ENCODE results near the gene DGKI. TPM values are rescaled to one million over a fixed set of nuclear protein-coding genes. Genes with fewer than 3 reads are reported as not detected.

DGKI gene
- total and polyA plus RNA-seq, 9 of the 15 experiments (the other 6 are each of a cell fraction or from before 2014, with no cell fraction given), result 0.11 to 0.54 (median 0.15) TPM; not detected in 5

DNA sequence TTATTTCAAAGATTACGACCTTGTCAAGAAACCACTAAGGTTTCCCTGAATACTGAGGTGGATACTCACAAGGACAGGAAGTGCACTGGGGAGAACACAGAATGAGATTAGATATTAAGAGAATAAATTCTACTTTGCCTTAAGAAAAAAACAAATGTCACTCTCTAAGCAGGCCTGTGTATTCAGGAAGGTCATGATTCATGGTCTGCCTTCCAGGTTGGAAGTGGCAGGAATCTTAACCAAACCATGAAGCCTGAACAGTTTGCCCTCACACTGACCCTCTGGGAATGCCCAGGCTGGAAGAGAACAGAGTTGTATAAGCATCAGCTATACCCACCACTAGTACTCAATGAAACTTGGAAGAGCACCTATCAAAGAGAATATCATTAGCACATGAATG is 227.6 kb downstream of the DGKI start:
- no peaks in the 10 kb centered on the region for H3K4me1 ChIP-seq (replicated peaks in 1 of 2; ENCODE audit: control insufficient read depth in 2 of 2, insufficient read depth in 2 of 2, low read length in 2 of 2)
- no peaks in the 10 kb centered on the region for H3K9me1 ChIP-seq (ENCODE audit: control insufficient read depth, insufficient read depth, low read length)
- H3K9me3 ChIP-seq (replicated peaks; ENCODE audit: control insufficient read depth, insufficient read depth, low read depth, low read length), result no peaks in the 10 kb centered on the region
- no peak overlapping the region for H3K4me3 ChIP-seq
- intact Hi-C loops (cut with micrococcal nuclease) (no loop called here), in situ Hi-C loops (cut with MboI) (no loop called here)
- TF ChIP-seq, protein P1, sequence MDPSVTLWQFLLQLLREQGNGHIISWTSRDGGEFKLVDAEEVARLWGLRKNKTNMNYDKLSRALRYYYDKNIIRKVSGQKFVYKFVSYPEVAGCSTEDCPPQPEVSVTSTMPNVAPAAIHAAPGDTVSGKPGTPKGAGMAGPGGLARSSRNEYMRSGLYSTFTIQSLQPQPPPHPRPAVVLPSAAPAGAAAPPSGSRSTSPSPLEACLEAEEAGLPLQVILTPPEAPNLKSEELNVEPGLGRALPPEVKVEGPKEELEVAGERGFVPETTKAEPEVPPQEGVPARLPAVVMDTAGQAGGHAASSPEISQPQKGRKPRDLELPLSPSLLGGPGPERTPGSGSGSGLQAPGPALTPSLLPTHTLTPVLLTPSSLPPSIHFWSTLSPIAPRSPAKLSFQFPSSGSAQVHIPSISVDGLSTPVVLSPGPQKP (CRISPR knock-in tag; IDR thresholded peaks at IDR 0.05), result no peak
- TF ChIP-seq, protein P2, sequence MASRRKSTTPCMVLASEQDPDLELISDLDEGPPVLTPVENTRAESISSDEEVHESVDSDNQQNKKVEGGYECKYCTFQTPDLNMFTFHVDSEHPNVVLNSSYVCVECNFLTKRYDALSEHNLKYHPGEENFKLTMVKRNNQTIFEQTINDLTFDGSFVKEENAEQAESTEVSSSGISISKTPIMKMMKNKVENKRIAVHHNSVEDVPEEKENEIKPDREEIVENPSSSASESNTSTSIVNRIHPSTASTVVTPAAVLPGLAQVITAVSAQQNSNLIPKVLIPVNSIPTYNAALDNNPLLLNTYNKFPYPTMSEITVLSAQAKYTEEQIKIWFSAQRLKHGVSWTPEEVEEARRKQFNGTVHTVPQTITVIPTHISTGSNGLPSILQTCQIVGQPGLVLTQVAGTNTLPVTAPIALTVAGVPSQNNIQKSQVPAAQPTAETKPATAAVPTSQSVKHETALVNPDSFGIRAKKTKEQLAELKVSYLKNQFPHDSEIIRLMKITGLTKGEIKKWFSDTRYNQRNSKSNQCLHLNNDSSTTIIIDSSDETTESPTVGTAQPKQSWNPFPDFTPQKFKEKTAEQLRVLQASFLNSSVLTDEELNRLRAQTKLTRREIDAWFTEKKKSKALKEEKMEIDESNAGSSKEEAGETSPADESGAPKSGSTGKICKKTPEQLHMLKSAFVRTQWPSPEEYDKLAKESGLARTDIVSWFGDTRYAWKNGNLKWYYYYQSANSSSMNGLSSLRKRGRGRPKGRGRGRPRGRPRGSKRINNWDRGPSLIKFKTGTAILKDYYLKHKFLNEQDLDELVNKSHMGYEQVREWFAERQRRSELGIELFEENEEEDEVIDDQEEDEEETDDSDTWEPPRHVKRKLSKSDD (conservative IDR thresholded peaks at IDR 0.05; ENCODE audit: low read length), result no peak
- TF ChIP-seq ZNF124 (CRISPR knock-in tag; IDR thresholded peaks at IDR 0.05) (no peak), ATF7 (IDR thresholded peaks at IDR 0.05) (no peak), ZNF224 (CRISPR knock-in tag; IDR thresholded peaks at IDR 0.05) (no peak), DPF2 (IDR thresholded peaks at IDR 0.05) (no peak), MTF1 (CRISPR knock-in tag; IDR thresholded peaks at IDR 0.05; ENCODE audit: borderline replicate concordance) (no peak)
- H3K36me3 ChIP-seq (ENCODE audit: control insufficient read depth, insufficient read depth, low read length), result no peaks in the 10 kb centered on the region
- ChIA-PET POLR2A (no interaction called here), CTCF (ENCODE audit: low intra/inter-chr PET ratio) (no interaction called here)
- FAIRE-seq (no peak), DNase-seq (ENCODE audit: extremely low read depth in 1 of 4, low spot score in 3 of 4) (no peak), ATAC-seq (no peak)
- no peaks in the 10 kb centered on the region for H3K79me2 ChIP-seq (ENCODE audit: control insufficient read depth, insufficient read depth, low read length)
- H3K9ac ChIP-seq (ENCODE audit: insufficient read depth in 1 of 2, low read depth in 2 of 2, low read length in 2 of 2), result no peak overlapping the region
- H2AFZ ChIP-seq (ENCODE audit: low read depth, low read length), result no peak overlapping the region
- H3K27me3 ChIP-seq (ENCODE audit: control insufficient read depth in 2 of 2, insufficient read depth in 2 of 2, low read length in 2 of 2), result no peaks in the 10 kb centered on the region; a peak in 2 of 5 replicates
- no peak overlapping the region for H3K4me2 ChIP-seq (ENCODE audit: insufficient read depth, low read length)
- no TSS peak for BruUV-seq (replicated peaks)
- no peaks in the 10 kb centered on the region for H4K20me1 ChIP-seq (replicated peaks; ENCODE audit: control insufficient read depth, insufficient read depth, low read length)
- no peak overlapping the region for H3K27ac ChIP-seq (ENCODE audit: extremely low read depth, low read depth, low read length)
- WGBS (ENCODE audit: insufficient coverage, low coverage, missing lambda C conversion rate), result 5% methylated on average over 1 of the region's 1 CpG
